Measurements from ENCODE around the gene POLR2A. TPM values are rescaled to one million over a fixed set of nuclear protein-coding genes. Genes with fewer than 3 reads are reported as not detected.

The POLR2A gene
- total RNA-seq, 2 experiments from 2014 or later = 491 to 501 TPM

- DNase-seq (no peak), ATAC-seq (ENCODE audit: poor library complexity) (no peak)
- Mint-ChIP-seq H3K9me3 (no peaks in the 10 kb centered on the region), H3K4me3 (no peak overlapping the region), H3K36me3 (ENCODE audit: low read depth) (no peaks in the 10 kb centered on the region), H3K4me1 (ENCODE audit: low read depth) (no peaks in the 10 kb centered on the region), H3K27me3 (no peaks in the 10 kb centered on the region), H3K27ac (no peak overlapping the region)
- H3K27me3 ChIP-seq (ENCODE audit: control insufficient read depth in 1 of 2, insufficient read depth in 2 of 2, low read length in 2 of 2) = no peaks in the 10 kb centered on the region
- ChIA-PET CTCF (no interaction called here), POLR2A (no interaction called here)
- no peak overlapping the region for H3K27ac ChIP-seq (ENCODE audit: low read depth in 1 of 2, low read length in 2 of 2)
- no peaks in the 10 kb centered on the region for H3K4me1 ChIP-seq (ENCODE audit: insufficient read depth, low read length)
- H3K4me3 ChIP-seq (ENCODE audit: low read length) = no peak overlapping the region
- peaks cover 4 to 13% of the 10 kb centered on the region in 2 experiments for H3K9me3 ChIP-seq (ENCODE audit: control insufficient read depth in 1 of 2, insufficient read depth in 1 of 2, low read length in 2 of 2)
- TF ChIP-seq, protein P1, sequence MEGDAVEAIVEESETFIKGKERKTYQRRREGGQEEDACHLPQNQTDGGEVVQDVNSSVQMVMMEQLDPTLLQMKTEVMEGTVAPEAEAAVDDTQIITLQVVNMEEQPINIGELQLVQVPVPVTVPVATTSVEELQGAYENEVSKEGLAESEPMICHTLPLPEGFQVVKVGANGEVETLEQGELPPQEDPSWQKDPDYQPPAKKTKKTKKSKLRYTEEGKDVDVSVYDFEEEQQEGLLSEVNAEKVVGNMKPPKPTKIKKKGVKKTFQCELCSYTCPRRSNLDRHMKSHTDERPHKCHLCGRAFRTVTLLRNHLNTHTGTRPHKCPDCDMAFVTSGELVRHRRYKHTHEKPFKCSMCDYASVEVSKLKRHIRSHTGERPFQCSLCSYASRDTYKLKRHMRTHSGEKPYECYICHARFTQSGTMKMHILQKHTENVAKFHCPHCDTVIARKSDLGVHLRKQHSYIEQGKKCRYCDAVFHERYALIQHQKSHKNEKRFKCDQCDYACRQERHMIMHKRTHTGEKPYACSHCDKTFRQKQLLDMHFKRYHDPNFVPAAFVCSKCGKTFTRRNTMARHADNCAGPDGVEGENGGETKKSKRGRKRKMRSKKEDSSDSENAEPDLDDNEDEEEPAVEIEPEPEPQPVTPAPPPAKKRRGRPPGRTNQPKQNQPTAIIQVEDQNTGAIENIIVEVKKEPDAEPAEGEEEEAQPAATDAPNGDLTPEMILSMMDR (IDR thresholded peaks at IDR 0.05) = no peak
- intact Hi-C loops (cut with DNase I, micrococcal nuclease) = no loop called here
- no peaks in the 10 kb centered on the region for H3K36me3 ChIP-seq (ENCODE audit: insufficient read depth, low read length)
Observed at GRCh38 chr17:7538891-7539545, 54.9 kb downstream of the POLR2A start.

- H3K4me3 ChIP-seq (ENCODE audit: low read length) = no peak overlapping the region
- Mint-ChIP-seq H3K9me3 (no peaks in the 10 kb centered on the region), H3K27me3 (no peaks in the 10 kb centered on the region), H3K4me3 (no peak overlapping the region), H3K27ac (no peak overlapping the region), H3K36me3 (ENCODE audit: low read depth) (no peaks in the 10 kb centered on the region), H3K4me1 (ENCODE audit: low read depth) (no peaks in the 10 kb centered on the region)
- ATAC-seq (ENCODE audit: poor library complexity) (no peak), DNase-seq (no peak)
- POLR2A ChIA-PET = no interaction called here
- CTCF ChIA-PET = no interaction called here
- TF ChIP-seq, protein P1 (IDR thresholded peaks at IDR 0.05) = no peak
- no peaks in the 10 kb centered on the region for H3K36me3 ChIP-seq (ENCODE audit: insufficient read depth, low read length)
- no peaks in the 10 kb centered on the region for H3K27me3 ChIP-seq (ENCODE audit: control insufficient read depth in 1 of 2, insufficient read depth in 2 of 2, low read length in 2 of 2)
- intact Hi-C loops (cut with DNase I, micrococcal nuclease) = no loop called here
- no peaks in the 10 kb centered on the region for H3K4me1 ChIP-seq (ENCODE audit: insufficient read depth, low read length)
- H3K9me3 ChIP-seq (ENCODE audit: control insufficient read depth in 1 of 2, insufficient read depth in 1 of 2, low read length in 2 of 2) = peaks cover 4 to 13% of the 10 kb centered on the region in 2 experiments
- H3K27ac ChIP-seq (ENCODE audit: low read depth in 1 of 2, low read length in 2 of 2) = no peak overlapping the region
Observed at GRCh38 chr17:7541074-7541621, 57.0 kb downstream of the POLR2A start.

GRCh38 chr17:7544911-7545310 lies 60.7 kb downstream of the POLR2A start:
- intact Hi-C loops (cut with DNase I, micrococcal nuclease) = no loop called here
- H3K9me3 Mint-ChIP-seq = no peaks in the 10 kb centered on the region
- TF ChIP-seq, protein P1 (IDR thresholded peaks at IDR 0.05) = no peak
- CTCF ChIA-PET = interaction anchor here (0.7 kb wide), 1 partner anchor 30 kb away, joined by 5 read pairs; no protein-coding TSS in a partner anchor
- H3K4me3 ChIP-seq (ENCODE audit: low read length) = no peak overlapping the region
- H3K9me3 ChIP-seq (ENCODE audit: control insufficient read depth in 1 of 2, insufficient read depth in 1 of 2, low read length in 2 of 2) = no peaks in the 10 kb centered on the region
- no peaks in the 10 kb centered on the region for H3K36me3 ChIP-seq (ENCODE audit: insufficient read depth, low read length)
- ATAC-seq (ENCODE audit: poor library complexity) (no peak), DNase-seq (no peak)
- H3K27me3 Mint-ChIP-seq = no peaks in the 10 kb centered on the region
- POLR2A ChIA-PET = no interaction called here
- H3K36me3 Mint-ChIP-seq (ENCODE audit: low read depth) = peaks cover 5% of the 10 kb centered on the region
- peaks cover 14% of the 10 kb centered on the region for H3K4me1 Mint-ChIP-seq (ENCODE audit: low read depth)
- H3K4me1 ChIP-seq (ENCODE audit: insufficient read depth, low read length) = peaks cover 23% of the 10 kb centered on the region
- no peak overlapping the region for H3K4me3 Mint-ChIP-seq
- H3K27ac Mint-ChIP-seq = no peak overlapping the region
- H3K27ac ChIP-seq (ENCODE audit: low read depth in 1 of 2, low read length in 2 of 2) = no peak overlapping the region
- no peaks in the 10 kb centered on the region for H3K27me3 ChIP-seq (ENCODE audit: control insufficient read depth in 1 of 2, insufficient read depth in 2 of 2, low read length in 2 of 2)

Measured in CD4-positive, alpha-beta T cell (primary cell).